ENCODE data around the gene MAIP1.
"Not testable (repeated sequence)": the region's sequence is repeated elsewhere in the genome, so short reads cannot be mapped to it uniquely, and the experiment has no call there.

Gene MAIP1, protein sequence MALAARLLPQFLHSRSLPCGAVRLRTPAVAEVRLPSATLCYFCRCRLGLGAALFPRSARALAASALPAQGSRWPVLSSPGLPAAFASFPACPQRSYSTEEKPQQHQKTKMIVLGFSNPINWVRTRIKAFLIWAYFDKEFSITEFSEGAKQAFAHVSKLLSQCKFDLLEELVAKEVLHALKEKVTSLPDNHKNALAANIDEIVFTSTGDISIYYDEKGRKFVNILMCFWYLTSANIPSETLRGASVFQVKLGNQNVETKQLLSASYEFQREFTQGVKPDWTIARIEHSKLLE

DNA sequence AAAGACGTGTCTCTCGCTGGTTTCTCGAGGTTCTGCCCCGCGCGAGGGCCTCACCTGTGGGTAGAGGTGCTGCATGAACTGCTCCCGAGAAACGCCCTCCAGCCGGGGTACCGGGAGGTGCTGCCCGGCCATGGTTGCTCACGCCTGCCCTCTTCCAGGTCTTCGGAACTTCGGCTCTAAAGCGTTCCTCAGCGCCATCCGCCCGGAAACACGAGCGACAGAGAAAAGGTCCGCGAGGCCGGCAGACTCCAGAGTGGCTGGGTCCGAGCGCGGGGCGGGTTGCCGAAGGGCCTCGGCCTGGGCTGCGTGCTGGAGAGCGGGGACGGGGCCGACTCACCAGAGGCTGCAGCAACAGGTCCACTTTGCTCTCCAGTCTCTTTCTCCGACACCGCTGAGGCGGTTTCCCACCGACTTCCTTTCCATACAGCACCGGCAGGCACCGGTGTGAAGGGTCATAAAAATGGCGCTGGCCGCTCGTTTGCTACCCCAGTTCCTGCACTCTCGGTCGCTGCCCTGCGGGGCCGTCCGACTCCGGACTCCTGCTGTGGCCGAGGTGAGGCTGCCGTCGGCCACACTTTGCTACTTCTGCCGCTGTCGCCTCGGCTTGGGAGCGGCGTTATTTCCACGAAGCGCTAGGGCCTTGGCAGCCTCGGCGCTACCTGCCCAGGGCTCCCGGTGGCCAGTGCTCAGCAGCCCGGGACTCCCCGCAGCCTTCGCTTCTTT lies at the start of gene MAIP1, which contains the start of gene TYW5:
TSS of gene MAIP1 (plus strand) at position 244 of the 723 bp plus-strand sequence. CDS start at position 461, 217 bp downstream.
TSS of gene TYW5 (minus strand) at position 153 of the 723 bp plus-strand sequence. CDS start at position 132, 21 bp downstream.
- peak; percentile 97 for DNase-seq

DNA sequence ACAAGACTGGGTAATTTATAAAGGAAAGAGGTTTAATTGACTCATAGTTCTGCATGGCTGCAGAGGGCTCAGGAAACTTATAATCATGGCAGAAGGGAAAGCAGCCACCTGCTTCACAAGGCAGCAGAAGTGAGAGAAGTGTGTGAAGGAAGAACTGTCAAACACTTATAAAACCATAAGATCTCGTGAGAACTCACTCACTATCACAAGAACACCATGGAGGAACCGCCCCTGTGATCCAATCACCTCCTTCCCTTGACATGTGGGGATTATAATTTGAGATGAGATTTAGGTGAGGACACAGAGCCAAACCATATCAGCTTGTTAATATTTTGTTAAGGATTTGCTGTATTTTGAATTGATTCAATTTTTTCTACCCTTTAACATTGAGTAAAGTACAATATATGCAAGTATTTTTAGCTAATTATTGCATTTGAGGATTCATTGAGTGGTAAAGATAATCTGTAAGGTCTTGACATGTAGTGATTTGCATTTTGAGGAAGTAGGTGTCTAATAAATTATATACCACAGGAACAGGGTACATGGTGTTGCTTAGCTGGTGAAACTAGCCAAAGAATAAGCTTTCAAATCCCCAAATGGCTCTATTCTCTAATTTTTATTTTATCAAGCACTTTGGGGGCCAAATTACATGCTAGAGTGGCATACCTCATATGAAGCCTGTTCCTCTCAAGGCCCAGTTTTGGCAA lies 48.2 kb upstream of the MAIP1 start:
- no peak for DNase-seq

GRCh38 chr2:199910338-199911051 lies 44.9 kb upstream of the MAIP1 start:
- no peak for DNase-seq

DNA sequence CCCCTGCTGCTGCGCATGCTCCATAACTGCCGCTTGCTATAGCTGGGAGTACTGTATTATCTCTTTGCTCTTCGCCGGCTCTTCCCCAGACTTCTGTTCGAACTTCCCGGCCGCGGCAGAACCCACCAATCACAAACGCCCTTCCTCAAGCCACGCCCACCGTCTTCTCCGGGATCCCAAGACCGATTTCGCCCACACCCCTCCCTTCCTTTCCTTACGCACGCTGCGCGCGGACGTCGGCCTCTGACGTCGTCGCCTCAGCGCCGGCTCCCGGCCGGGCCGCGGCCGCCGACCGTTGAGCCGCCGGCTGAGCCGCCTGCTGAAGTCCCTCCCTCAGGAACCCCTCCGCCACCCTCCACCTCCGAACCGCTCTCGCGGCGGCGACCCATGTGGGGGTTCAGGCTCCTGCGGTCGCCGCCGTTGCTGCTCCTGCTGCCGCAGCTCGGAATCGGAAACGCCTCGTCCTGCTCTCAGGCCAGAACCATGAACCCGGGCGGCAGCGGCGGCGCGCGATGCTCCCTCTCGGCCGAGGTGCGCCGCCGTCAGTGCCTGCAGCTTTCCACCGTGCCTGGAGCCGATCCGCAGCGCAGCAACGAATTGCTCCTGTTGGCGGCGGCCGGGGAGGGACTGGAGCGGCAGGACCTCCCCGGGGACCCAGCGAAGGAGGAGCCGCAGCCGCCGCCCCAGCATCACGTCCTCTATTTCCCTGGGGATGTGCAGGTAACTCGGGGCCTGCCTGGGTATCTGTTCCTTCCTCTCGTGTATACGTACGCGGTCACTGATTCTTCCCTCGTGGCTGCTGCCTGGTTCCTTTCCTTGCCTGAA lies 44.1 kb upstream of the MAIP1 start, which contains the start of gene C2orf69:
TSS of gene C2orf69 (plus strand) at position 242 of the 825 bp plus-strand sequence. CDS start at position 388, 146 bp downstream.
- peak; percentile 100 for DNase-seq

DNA sequence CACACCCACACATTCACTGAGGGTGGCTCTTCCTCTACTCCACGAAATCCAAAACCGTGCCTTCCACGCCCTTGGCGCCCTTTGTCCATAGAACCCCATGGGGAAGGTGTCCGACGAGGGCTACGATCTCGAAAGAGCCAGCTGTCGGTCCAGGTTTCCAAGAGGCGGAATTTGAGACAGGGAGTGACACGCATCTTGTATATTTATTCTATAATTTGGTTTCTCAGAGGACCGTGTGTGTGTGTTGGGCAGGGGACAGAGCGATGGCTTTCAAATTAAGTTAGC lies 43.6 kb upstream of the MAIP1 start:
- DNase-seq = peak; percentile 55

DNA sequence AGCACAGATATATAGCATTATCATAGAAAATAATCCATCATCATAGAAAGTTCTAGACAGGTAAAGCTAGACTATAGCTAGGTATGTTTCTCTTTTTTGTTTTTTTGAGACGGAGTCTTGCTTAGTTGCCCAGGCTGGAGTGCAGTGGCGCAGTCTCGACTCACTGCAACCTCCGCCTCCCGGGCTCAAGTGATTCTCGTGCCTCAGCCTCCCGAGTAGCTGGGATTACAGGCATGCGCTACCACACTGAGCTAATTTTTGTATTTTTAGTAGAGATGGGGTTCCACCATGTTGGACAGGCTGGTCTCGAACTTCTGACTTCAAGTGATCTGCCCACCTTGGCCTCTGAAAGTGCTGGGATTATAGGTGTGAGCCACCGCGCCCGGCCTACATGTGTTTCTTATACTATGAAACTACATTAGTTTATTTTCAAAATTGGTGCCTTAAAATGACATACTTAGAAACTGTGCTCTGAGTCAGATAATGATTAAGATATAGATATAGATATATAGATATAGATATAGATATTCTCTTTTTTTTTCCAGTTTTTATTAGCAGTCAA lies 42.7 kb upstream of the MAIP1 start:
- not testable (repeated sequence) for DNase-seq

GRCh38 chr2:199914372-199914958 lies 40.9 kb upstream of the MAIP1 start:
- no peak for DNase-seq

DNA sequence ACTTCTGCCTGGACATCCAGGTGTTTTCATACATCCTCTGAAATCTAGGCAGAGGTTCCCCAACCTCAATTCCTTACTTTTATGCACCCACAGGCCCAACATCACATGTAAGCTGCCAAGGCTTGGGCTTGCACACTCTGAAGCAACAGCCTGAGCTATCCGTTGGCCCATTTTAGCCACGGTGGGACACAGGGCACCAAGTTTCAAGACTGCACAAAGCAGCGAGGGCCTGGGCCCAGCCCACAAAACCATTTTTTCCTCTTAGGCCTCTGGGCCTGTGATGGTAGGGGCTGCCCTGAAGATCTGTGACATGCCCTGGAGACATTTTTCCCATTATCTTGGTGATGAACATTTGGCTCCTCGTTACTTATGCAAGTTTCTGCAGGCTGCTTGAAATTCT lies 38.4 kb upstream of the MAIP1 start:
- DNase-seq = no peak

DNA sequence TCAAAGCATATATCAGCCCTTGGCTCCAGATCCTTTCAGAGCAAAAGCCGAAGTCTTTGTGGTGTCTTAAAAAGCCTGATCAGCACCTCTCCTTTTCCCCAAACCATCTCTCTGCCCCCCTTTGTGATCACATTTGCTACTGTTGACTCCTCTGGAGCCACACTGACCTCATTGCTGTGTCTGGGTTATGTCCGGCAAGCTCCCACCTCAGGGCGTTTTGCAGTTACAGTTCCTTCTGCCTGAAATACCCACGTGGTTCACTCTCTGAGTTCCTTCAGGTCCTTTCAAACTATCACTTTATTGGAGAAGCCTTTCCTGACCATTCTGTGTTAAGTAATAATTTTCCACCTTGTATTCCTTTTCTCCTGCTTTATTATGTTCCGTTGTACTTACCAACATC lies 32.5 kb upstream of the MAIP1 start:
- DNase-seq = no peak

DNA sequence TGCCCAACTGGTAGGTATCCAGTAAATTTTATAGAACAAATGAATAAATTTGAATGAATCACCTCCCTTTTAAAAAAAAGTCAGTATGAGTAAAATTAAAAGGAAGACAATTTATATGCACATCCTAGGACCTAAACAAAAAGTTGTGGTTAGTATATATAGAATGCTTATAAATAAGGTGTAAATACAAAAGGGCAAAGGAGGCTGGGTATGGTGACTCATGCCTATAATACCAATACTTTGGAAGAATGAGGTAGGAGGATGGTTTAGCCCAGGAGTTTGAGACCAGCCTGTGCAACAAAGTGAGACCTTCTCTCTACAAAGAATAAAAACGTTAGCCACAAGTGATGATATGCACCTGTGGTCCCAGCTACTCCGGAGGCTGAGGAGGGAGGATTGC lies 31.5 kb upstream of the MAIP1 start:
- DNase-seq = no peak

DNA sequence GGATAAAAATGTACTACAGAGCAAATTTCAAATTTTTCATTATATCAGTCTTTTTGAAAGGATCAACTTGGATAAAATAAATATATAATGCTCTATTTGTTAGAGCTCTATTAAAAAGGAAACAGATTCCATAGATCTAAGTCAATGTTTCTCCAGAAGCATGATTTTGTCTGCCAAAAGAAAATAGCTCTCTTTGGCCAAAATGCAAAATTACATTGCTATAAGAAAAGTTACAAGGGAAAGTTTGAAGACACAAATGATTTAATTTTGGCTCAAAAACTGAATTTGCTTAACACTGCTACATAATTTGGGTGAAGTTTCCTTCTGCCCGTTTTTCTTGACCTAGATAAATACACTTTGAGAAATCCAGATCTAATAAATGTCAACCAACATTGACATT lies 28.6 kb upstream of the MAIP1 start:
- DNase-seq = no peak

GRCh38 chr2:199928226-199928625 lies 27.2 kb upstream of the MAIP1 start:
- no peak for DNase-seq

DNA sequence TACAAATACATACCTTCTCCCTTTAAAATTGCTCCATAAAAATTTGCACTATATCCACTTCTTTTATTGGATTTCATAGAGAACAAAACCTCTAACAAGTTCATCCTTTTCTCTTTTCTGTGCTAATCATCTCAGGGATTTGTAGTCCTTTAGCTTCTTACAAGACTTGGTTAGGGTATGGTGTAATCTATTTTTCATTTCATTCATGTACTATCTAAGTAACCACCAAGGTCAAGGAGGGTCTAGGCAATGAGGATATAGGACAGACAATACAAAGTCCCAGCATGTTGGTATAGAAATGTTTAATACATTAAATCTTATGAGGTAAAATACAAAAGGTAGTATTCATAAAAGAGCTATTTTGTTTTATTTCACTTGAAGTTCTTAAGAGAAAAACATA lies 26.8 kb upstream of the MAIP1 start:
- no peak for DNase-seq

GRCh38 chr2:199929262-199929661 lies 26.1 kb upstream of the MAIP1 start:
- no peak for DNase-seq

GRCh38 chr2:199932312-199932855 lies 23.0 kb upstream of the MAIP1 start:
- DNase-seq = no peak

DNA sequence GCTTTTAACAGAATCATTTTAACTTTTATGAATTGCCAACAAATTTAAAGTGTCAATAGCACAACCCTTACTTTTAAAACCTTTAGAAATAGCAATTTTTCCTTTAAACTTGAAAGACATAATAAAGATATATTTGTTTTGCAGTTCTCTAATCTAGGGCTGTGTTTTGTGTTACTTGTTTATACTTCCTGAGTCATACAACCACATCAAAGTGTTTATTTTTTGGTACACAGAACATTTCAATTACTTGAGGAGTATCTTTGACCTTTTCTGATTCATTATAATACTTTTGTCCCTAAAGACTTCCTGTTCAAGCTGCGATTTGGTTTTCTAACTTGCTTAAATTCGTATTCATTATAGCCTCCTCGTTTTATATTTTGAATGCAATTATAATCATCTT lies 21.9 kb upstream of the MAIP1 start:
- DNase-seq = no peak

GRCh38 chr2:199936554-199936953 lies 18.8 kb upstream of the MAIP1 start:
- no peak for DNase-seq

GRCh38 chr2:199940373-199940772 lies 15.0 kb upstream of the MAIP1 start:
- peak; percentile 60 for DNase-seq

DNA sequence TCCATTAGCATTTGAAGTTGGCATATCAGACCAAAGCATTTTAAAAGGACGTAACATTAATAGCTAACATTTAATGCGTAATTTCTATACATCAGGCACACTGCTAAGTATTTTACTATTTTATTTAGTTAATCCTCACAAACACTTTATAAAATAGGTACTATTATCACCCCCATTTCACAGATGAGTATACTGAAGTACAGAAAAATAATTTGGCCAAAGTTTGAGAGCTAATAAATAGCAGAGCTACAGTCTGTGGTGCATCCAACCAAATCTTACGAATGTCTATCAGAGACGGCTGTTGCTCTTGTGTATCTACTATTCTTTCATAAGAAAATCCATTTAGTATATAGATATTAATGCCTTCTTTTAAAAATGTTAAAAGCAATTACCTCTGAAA lies 12.0 kb upstream of the MAIP1 start:
- DNase-seq = no peak

GRCh38 chr2:199946196-199946595 lies 9.2 kb upstream of the MAIP1 start:
- no peak for DNase-seq

DNA sequence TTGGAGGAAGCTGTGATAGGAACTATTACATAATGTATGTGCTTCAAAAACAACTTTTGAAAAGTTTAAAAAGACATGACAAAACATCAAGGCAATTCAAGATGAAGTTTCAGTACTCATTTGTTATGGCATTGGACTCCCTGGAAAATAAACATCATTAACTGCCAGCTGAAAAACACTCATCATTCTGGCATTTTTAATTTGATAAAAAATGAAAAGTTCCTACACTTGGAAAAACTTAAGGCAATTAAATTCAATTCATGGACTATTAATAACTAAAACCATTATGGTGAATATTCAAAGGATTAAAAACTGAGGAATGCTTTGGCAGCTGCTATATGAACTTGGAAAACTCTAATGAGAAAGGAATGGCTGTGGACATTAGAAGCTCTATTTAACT lies 8.5 kb upstream of the MAIP1 start:
- DNase-seq = no peak

Data from NCI-H2227 treated with DMSO at 0.1 percent for 48 hours (cell line).